ENCODE measurements around the gene KIF21A. TPM values are rescaled to one million over a fixed set of nuclear protein-coding genes. Genes with fewer than 3 reads are reported as not detected.
A peak's percentile ranks its signal among the peaks of the same experiment; 100 is the strongest.

KIF21A gene
- total RNA-seq, 1 donor from 2014 or later = 54.8 TPM

- no peaks in the 10 kb centered on the region for H3K9me3 Mint-ChIP-seq
- no peak for TF ChIP-seq CTCF (conservative IDR thresholded peaks at IDR 0.05)
- DNase-seq (ENCODE audit: low read depth, low spot score) = no peak
- H3K27me3 Mint-ChIP-seq (ENCODE audit: low read depth) = no peaks in the 10 kb centered on the region
- no peak overlapping the region for H3K27ac Mint-ChIP-seq (ENCODE audit: unreplicated experiment)
- H3K4me3 Mint-ChIP-seq = no peak overlapping the region
- no peaks in the 10 kb centered on the region for H3K4me1 Mint-ChIP-seq
- H3K36me3 Mint-ChIP-seq (ENCODE audit: low read depth) = no peaks in the 10 kb centered on the region
These were observed 155.5 kb downstream of the KIF21A start for GRCh38 chr12:39287409-39287808.

- Mint-ChIP-seq H3K4me1 (no peaks in the 10 kb centered on the region), H3K27me3 (ENCODE audit: low read depth) (no peaks in the 10 kb centered on the region), H3K4me3 (no peak overlapping the region), H3K9me3 (no peaks in the 10 kb centered on the region), H3K27ac (ENCODE audit: unreplicated experiment) (no peak overlapping the region), H3K36me3 (ENCODE audit: low read depth) (no peaks in the 10 kb centered on the region)
- DNase-seq (ENCODE audit: low read depth, low spot score) = no peak
- no peak for TF ChIP-seq CTCF (conservative IDR thresholded peaks at IDR 0.05)
These were observed 164.5 kb downstream of the KIF21A start for GRCh38 chr12:39278426-39278825.

- no peak for TF ChIP-seq CTCF (conservative IDR thresholded peaks at IDR 0.05)
- H3K9me3 Mint-ChIP-seq = no peaks in the 10 kb centered on the region
- no peak overlapping the region for H3K27ac Mint-ChIP-seq (ENCODE audit: unreplicated experiment)
- DNase-seq (ENCODE audit: low read depth, low spot score) = no peak
- no peaks in the 10 kb centered on the region for H3K27me3 Mint-ChIP-seq (ENCODE audit: low read depth)
- no peaks in the 10 kb centered on the region for H3K4me1 Mint-ChIP-seq
- H3K4me3 Mint-ChIP-seq = no peak overlapping the region
- no peaks in the 10 kb centered on the region for H3K36me3 Mint-ChIP-seq (ENCODE audit: low read depth)
These were observed 165.5 kb downstream of the KIF21A start for GRCh38 chr12:39277416-39277815.

GRCh38 chr12:39275846-39276245 lies 167.1 kb downstream of the KIF21A start:
- no peaks in the 10 kb centered on the region for H3K27me3 Mint-ChIP-seq (ENCODE audit: low read depth)
- no peak overlapping the region for H3K4me3 Mint-ChIP-seq
- no peak for TF ChIP-seq CTCF (conservative IDR thresholded peaks at IDR 0.05)
- no peak for DNase-seq (ENCODE audit: low read depth, low spot score)
- H3K4me1 Mint-ChIP-seq = no peaks in the 10 kb centered on the region
- no peaks in the 10 kb centered on the region for H3K9me3 Mint-ChIP-seq
- no peak overlapping the region for H3K27ac Mint-ChIP-seq (ENCODE audit: unreplicated experiment)
- H3K36me3 Mint-ChIP-seq (ENCODE audit: low read depth) = no peaks in the 10 kb centered on the region

- Mint-ChIP-seq H3K36me3 (ENCODE audit: low read depth) (no peaks in the 10 kb centered on the region), H3K27ac (ENCODE audit: unreplicated experiment) (no peak overlapping the region), H3K4me3 (no peak overlapping the region), H3K9me3 (no peaks in the 10 kb centered on the region), H3K4me1 (no peaks in the 10 kb centered on the region), H3K27me3 (ENCODE audit: low read depth) (no peaks in the 10 kb centered on the region)
- peak; percentile 40 for DNase-seq (ENCODE audit: low read depth, low spot score)
- peak; percentile 80 for TF ChIP-seq CTCF (conservative IDR thresholded peaks at IDR 0.05)
These were observed 169.9 kb downstream of the KIF21A start for GRCh38 chr12:39272871-39273655.
